ENCODE results near the gene DHX9.

DNA sequence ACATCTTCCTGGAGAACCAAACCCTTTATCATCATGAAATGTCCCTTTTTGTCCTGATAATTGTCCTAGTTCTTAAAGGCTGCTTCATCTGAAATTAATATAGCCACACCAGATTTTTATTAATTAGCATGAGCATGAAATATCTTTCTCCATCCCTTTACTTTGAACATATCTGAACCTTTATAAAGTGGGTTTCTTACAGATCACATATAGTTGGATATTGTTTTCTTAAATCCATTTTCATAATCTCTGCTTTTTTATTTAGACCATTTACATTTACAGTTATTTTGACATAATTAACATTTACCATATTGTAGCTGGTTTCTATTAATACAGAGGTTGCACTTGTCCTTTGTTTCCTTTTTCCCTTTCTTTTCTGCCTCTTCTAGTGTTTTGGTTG, 96.6 kb downstream of the DHX9 start:
- no peak for TF ChIP-seq GATA2 (IDR thresholded peaks at IDR 0.05; ENCODE audit: low read depth, low read length)
- no peak for TF ChIP-seq GATA3 (IDR thresholded peaks at IDR 0.05; ENCODE audit: low read depth, low read length)

Data from SH-SY5Y (cell line).